22Rv1 (cell line): ENCODE results near the gene CHL1.

Experiments used
- ZFX ChIP-seq: fragments of 450-650 bp; IDR thresholded peaks from 2 replicates; pipeline ENCODE4 v1.6.1; 2017; ENCODE audit warnings: antibody characterized with exemption, borderline replicate concordance
- TF ChIP-seq, protein P1 (sequence below): fragments of 450-650 bp; IDR thresholded peaks from 2 replicates; pipeline ENCODE4 v1.5.1; 2017; ENCODE audit warnings: mild to moderate bottlenecking

DNA sequence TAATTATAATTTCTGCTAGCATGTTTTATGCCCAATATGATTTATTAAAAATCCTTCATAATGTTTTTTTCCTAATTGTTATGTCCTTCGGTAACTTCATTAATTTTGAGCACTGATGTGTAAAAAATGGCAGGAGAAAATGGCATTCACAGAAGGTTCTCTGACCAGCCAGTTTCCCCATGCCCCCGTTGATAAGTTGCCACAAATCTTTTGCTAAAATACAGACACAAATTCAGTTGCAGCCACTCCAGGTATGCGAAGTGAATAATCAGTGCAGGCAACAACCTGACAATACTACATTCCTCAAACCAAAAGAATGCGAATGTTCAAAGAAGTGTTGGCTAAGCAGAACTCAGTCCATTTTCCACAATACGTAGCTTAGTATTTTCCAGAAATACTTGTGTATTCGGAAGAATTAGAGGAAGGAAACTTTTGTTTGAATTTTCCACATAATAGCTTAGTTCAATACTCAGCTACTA is 32.7 kb downstream of the CHL1 start:
- TF ChIP-seq, protein P1, sequence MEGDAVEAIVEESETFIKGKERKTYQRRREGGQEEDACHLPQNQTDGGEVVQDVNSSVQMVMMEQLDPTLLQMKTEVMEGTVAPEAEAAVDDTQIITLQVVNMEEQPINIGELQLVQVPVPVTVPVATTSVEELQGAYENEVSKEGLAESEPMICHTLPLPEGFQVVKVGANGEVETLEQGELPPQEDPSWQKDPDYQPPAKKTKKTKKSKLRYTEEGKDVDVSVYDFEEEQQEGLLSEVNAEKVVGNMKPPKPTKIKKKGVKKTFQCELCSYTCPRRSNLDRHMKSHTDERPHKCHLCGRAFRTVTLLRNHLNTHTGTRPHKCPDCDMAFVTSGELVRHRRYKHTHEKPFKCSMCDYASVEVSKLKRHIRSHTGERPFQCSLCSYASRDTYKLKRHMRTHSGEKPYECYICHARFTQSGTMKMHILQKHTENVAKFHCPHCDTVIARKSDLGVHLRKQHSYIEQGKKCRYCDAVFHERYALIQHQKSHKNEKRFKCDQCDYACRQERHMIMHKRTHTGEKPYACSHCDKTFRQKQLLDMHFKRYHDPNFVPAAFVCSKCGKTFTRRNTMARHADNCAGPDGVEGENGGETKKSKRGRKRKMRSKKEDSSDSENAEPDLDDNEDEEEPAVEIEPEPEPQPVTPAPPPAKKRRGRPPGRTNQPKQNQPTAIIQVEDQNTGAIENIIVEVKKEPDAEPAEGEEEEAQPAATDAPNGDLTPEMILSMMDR: no peak
- no peak for TF ChIP-seq ZFX
